Epithelial cell of esophagus (primary cell): ENCODE data around the gene MITF.

Experiments
- DNase-seq: peaks from one replicate; pipeline ENCODE4 v3.0.0; 2010; ENCODE audit warnings: low read depth
- H3K4me3 ChIP-seq: 2 replicates; pipeline ENCODE4 v1.5.1; 2011; ENCODE audit warnings: mild to moderate bottlenecking, low read length, control low read depth
- CTCF ChIP-seq: IDR thresholded peaks from 2 replicates; pipeline ENCODE4 v1.5.1; 2011; ENCODE audit warnings: low read depth, mild to moderate bottlenecking, low read length, control low read depth, inconsistent platforms; ENCODE audit not compliant: insufficient read depth; ENCODE audit errors: missing control alignments

The MITF gene

GRCh38 chr3:69938061-69938460, 198.8 kb downstream of the MITF start:
- DNase-seq = no peak
- TF ChIP-seq CTCF = no peak
- H3K4me3 ChIP-seq = no peak overlapping the region

GRCh38 chr3:69938931-69939330, 199.7 kb downstream of the MITF start:
- TF ChIP-seq CTCF = no peak
- no peak overlapping the region for H3K4me3 ChIP-seq
- no peak for DNase-seq

- no peak for DNase-seq
- TF ChIP-seq CTCF = no peak
- H3K4me3 ChIP-seq = no peak overlapping the region
Observed at GRCh38 chr3:69941037-69941436, 201.8 kb downstream of the MITF start.

- TF ChIP-seq CTCF = no peak
- no peak overlapping the region for H3K4me3 ChIP-seq
- DNase-seq = peak; percentile 30
Observed at GRCh38 chr3:69941439-69942176, 202.3 kb downstream of the MITF start.

- no peak for TF ChIP-seq CTCF
- no peak for DNase-seq
- no peak overlapping the region for H3K4me3 ChIP-seq
Observed at GRCh38 chr3:69944931-69945493, 205.7 kb downstream of the MITF start.

GRCh38 chr3:69948246-69948862, 209.1 kb downstream of the MITF start:
- peak; percentile 59 for TF ChIP-seq CTCF
- H3K4me3 ChIP-seq = no peak overlapping the region
- DNase-seq = peak; percentile 48
